ENCODE measurements around the gene CHCHD6.

GRCh38 chr3:126895178-126896066, 191.4 kb downstream of the CHCHD6 start:
- TF ChIP-seq POLR2A (IDR thresholded peaks at IDR 0.05; ENCODE audit: low read depth, low read length), result no peak
- TF ChIP-seq POLR2AphosphoS5 (IDR thresholded peaks at IDR 0.05; ENCODE audit: low read depth, low read length), result no peak

Measured in GM12892 (cell line).